NB4 (cell line): Measurements from ENCODE around the gene UNC45B.

ENCODE experiments used
- DNase-seq: peaks from one replicate; pipeline ENCODE4 v3.0.0; 2010; ENCODE audit warnings: low read depth
- H3K4me3 ChIP-seq: one replicate; pipeline ENCODE4 v1.5.1; 2011; ENCODE audit warnings: mild to moderate bottlenecking, low read depth, low read length, moderate library complexity
- MYC ChIP-seq: IDR thresholded peaks from 2 replicates; pipeline ENCODE4 v1.6.1; 2011; ENCODE audit warnings: low read depth, low read length
- POLR2A ChIP-seq: IDR thresholded peaks from 2 replicates; pipeline ENCODE4 v1.6.1; 2011; ENCODE audit warnings: mild to moderate bottlenecking; ENCODE audit not compliant: insufficient read length; ENCODE audit errors: extremely low read depth
- TF ChIP-seq, protein P1 (sequence below): IDR thresholded peaks from one replicate; pipeline ENCODE4 v1.5.1; 2012; ENCODE audit warnings: low read depth, low read length
- TF ChIP-seq, protein P2 (sequence below): IDR thresholded peaks from 2 replicates; pipeline ENCODE4 v1.6.1; 2011; ENCODE audit warnings: low read depth, low read length

The UNC45B gene

DNA sequence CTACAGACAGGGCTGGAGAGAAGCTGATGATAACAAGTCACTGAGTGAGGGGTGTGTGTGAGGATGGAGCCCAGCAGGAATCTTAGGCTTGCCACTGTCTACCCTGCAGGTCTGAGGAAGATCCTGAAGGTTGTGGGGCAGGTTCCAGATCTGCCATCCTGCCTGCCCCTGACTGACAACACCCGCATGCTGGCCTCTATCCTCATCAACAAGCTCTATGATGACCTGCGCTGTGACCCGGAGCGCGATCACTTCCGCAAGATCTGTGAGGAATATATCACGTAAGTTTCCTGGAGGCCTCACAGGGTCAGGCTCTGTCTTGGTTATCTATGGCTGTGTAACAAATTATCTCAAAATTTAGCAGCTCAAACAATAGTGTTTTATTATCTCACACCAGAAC lies 16.3 kb downstream of the UNC45B start:
- TF ChIP-seq POLR2A (no peak), MYC (no peak)
- TF ChIP-seq, protein P1, sequence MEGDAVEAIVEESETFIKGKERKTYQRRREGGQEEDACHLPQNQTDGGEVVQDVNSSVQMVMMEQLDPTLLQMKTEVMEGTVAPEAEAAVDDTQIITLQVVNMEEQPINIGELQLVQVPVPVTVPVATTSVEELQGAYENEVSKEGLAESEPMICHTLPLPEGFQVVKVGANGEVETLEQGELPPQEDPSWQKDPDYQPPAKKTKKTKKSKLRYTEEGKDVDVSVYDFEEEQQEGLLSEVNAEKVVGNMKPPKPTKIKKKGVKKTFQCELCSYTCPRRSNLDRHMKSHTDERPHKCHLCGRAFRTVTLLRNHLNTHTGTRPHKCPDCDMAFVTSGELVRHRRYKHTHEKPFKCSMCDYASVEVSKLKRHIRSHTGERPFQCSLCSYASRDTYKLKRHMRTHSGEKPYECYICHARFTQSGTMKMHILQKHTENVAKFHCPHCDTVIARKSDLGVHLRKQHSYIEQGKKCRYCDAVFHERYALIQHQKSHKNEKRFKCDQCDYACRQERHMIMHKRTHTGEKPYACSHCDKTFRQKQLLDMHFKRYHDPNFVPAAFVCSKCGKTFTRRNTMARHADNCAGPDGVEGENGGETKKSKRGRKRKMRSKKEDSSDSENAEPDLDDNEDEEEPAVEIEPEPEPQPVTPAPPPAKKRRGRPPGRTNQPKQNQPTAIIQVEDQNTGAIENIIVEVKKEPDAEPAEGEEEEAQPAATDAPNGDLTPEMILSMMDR: no peak
- TF ChIP-seq, protein P2, sequence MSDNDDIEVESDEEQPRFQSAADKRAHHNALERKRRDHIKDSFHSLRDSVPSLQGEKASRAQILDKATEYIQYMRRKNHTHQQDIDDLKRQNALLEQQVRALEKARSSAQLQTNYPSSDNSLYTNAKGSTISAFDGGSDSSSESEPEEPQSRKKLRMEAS: no peak
- DNase-seq: no peak
- no peak overlapping the region for H3K4me3 ChIP-seq

DNA sequence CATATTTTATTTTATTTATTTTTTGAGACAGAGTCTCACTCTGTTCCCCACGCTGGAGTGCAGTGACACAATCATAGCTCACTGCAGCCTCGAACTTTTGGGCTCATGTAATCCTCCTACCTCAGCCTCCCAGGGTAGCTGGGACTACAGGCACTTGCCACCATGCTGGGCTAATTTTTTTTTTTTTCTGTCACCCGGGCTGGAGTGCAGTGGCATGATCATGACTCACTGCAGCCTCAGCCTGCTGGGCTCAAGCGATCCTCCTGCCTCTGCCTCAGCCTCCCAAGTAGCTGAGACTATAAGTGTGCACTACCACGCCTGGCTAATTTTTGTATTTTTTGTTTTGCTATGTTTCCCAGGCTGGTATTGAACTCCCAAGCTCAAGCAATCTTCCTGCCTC lies 17.1 kb downstream of the UNC45B start:
- no peak overlapping the region for H3K4me3 ChIP-seq
- TF ChIP-seq POLR2A (no peak), MYC (no peak)
- TF ChIP-seq, protein P1: no peak
- TF ChIP-seq, protein P2: no peak
- DNase-seq: no peak

DNA sequence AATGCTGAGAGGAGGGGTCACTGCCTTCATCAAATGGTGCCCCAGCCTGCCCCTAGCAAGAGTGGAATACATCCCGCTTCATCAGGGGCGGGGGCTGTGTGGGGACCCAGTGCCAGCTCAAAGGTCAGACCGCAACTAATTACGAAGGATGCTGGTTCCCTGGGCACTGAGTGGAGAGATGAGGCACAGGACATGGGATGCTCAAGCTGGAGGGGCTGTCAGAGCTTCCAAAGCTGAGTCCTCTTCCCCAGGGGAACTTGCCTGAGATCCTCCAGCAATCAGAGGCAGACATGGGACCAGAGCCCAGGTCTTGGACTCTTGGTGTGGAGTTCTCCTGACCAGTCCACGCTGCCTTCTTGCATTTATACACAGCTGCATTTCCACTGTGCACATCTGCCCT lies 18.9 kb downstream of the UNC45B start:
- DNase-seq: no peak
- TF ChIP-seq, protein P2: no peak
- TF ChIP-seq, protein P1: no peak
- TF ChIP-seq POLR2A (no peak), MYC (no peak)

DNA sequence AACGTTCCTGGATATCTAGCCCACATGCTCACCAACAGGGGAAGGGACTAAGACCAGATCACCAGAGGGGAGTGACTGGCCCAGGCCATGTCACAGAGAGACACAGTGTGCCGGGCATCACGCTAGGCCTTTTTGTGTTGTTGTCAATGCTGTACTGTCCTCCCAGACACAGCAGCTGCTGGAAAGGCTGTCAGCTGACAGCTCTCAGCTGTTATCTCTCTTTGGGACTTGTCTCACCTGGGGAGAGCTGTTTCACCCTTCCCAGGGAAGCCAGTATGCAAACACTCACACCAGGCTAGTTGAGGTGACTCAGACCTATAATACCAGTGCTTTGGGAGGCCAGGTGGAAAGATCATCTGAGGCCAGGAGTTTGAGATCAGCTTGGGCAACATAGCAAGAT lies 19.4 kb downstream of the UNC45B start:
- DNase-seq: no peak
- no peak for TF ChIP-seq POLR2A
- TF ChIP-seq, protein P1: no peak
- TF ChIP-seq, protein P2: no peak
- no peak for TF ChIP-seq MYC
- no peak overlapping the region for H3K4me3 ChIP-seq

More for the DNA sequence above, 18.9 kb downstream of the UNC45B start:
- no peak overlapping the region for H3K4me3 ChIP-seq

DNA sequence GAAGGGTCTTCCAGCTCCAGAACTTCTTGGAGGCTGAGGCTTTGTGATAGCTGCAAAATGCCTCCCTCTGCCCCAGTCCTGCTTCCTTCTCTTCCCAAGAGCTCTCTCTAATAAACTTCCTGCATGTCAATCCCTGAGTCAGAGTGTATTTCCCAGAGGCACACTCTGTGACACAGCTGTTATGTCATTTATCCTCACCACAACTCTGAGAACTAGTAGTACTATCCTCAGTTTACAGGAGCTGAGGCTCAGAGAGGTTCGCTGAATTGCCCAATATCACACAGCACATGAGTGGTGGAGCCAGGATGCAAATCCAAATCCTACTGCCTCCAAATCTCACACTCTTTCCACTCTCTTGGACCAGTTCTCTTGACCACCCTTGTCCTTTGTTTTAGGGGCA lies 20.0 kb downstream of the UNC45B start:
- TF ChIP-seq POLR2A (no peak), MYC (no peak)
- no peak overlapping the region for H3K4me3 ChIP-seq
- no peak for DNase-seq

DNA sequence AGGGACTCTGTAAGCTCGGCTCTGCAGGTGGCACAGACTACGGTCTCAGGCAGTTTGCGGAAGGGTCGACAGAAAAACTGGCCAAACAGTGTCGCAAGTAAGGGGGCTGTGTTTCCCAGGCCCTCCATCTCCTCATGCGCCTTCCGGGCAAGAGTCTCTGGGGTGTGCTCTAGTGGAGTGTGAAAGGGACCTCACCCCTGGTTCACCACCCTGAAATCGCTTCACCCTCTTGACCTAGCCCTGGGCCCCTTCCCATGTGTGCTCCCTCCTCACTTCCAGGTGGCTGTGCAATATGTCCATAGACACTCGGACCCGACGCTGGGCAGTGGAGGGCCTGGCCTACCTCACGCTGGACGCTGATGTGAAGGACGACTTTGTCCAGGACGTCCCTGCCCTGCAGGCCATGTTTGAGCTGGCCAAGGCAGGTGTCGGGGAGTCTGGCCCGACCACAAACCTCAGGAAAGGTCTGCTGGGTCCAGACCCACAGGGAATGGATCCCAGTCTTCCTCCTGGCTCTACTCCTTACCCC lies 22.3 kb downstream of the UNC45B start:
- no peak for DNase-seq
- TF ChIP-seq MYC: no peak
- TF ChIP-seq, protein P1: no peak
- TF ChIP-seq, protein P2: no peak
- no peak for TF ChIP-seq POLR2A

More for the DNA sequence above, 22.3 kb downstream of the UNC45B start:
- H3K4me3 ChIP-seq: no peak overlapping the region
